ENCODE results near the gene EXOC4.
"Not testable (repeated sequence)": the region's sequence is repeated elsewhere in the genome, so short reads cannot be mapped to it uniquely, and the experiment has no call there.

EXOC4 gene

GRCh38 chr7:133625046-133625445, 372.2 kb downstream of the EXOC4 start:
- no peak for DNase-seq (ENCODE audit: low read depth)

- DNase-seq (ENCODE audit: low read depth): no peak
Observed at GRCh38 chr7:133629701-133630100, 376.8 kb downstream of the EXOC4 start.

DNA sequence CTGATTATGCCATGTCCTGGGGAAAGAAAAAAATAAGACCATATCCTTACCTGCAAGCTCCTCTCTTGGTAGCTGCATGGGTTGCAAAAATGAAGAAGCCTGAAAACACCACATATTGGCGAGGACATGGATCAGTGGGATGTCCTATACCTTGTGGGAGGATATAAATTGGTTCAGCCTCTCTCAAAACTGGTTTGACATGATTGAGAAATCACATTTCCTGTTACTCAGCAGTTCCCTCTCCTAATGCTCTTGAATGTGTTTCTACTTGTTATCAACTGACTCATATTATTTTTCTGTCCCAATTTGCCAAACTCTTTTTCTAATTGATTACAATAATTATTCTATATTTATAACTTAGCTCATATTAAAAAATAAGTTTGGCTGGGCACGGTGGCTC, 380.2 kb downstream of the EXOC4 start:
- no peak for DNase-seq (ENCODE audit: low read depth)

DNA sequence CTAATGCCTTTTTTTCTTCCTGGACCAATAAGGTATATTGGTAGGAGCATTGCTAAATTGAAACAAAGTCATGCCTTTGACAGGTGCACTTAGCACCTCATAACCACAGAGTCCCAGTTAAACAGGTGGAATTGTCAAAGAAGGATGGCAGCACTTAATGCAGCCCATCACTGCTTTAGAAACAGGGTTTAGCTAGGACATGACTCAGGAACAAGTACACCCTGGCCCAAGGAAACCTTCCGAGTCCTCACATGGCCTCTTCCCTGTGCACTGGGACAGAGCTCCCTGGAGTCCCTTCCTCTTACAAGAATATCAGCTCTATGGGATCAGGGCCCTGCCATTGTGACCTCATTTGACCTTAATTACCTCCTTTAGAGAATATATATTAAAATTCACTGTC, 382.7 kb downstream of the EXOC4 start:
- no peak for DNase-seq (ENCODE audit: low read depth)

GRCh38 chr7:133638857-133639256, 386.0 kb downstream of the EXOC4 start:
- DNase-seq (ENCODE audit: low read depth): no peak

- DNase-seq (ENCODE audit: low read depth): no peak
Observed at GRCh38 chr7:133641436-133641835, 388.6 kb downstream of the EXOC4 start.

- no peak for DNase-seq (ENCODE audit: low read depth)
Observed at GRCh38 chr7:133642907-133643306, 390.0 kb downstream of the EXOC4 start.

DNA sequence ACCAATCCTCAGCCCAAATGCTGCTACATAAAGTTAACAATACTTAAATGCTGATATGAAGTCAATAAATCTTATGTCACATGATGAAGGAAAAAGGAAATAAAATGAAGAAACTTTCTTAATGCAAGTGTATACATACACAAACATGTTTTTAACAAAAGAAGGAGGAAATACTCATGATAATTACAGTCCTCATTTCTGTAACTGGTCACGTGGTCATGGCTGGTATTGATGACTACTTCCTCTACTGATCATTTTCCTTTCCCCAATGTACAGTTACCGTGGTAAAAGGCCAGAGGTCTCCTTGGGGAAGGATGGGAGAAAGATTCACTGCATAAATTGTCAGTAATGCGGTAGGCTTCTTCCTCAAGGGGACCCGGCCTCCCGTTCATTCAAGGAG, 390.8 kb downstream of the EXOC4 start:
- DNase-seq (ENCODE audit: low read depth): not testable (repeated sequence)

DNA sequence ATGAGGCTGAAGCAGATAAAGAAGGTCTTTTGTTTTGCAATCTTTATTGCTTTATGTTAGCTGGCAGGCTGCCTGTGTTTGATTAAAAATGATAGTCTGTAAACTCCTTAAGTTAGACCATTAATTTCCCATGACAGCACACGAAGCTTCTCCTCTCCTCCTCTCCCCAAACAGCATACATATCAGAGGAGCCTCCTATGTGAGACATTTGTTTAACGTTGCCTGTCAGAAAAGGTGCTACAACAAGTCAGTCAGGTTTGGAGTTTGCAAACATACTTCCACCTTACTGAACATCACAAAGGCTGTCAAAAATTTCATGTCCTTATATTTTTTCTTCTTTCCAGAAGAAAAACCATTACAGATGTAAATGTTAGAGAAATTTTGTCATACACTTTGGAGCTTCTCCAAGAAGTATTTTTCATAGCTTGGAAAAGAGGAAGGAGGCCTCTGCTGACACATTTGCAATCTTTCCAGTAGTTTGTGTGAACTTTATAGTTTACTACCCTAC, 393.1 kb downstream of the EXOC4 start:
- DNase-seq (ENCODE audit: low read depth): no peak

- no peak for DNase-seq (ENCODE audit: low read depth)
Observed at GRCh38 chr7:133646472-133647315, 393.8 kb downstream of the EXOC4 start.

DNA sequence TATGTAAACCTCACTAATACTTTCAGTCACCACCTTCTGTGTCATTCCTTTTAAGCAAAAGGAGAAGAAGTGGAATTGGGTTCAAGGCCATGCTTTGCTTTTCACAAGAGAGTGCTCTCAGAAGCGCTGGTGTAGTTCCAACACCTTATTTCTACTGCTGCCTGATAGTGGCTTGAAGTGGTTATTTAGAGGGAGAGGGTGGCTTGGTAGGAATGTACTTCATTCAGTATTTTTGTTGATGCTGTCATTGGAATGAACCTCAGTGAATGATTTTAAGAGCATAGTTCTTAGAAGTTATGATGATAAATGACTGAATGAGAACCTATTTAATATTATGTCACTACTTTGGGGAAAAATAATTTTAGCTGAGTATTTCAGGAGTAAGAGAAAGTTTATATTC, 396.7 kb downstream of the EXOC4 start:
- no peak for DNase-seq (ENCODE audit: low read depth)

DNA sequence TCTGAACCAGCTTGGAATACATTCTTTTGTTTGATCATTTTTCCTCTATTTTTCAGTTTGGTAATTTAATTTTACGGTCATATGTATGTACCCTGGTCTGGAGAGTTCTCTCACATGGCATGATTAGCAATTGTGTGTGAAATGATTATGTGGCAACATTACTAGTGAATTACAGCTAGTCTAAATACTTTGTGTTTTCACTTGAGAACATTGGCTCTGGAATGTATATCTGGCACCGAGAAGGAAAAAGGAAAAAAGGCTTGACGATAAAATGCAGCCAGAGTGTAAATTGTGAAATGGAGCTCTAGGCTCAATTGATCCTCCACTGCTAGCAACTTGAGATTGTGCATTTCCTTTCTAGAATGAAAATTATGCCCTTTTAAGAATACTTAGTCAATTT, 397.2 kb downstream of the EXOC4 start:
- no peak for DNase-seq (ENCODE audit: low read depth)

- no peak for DNase-seq (ENCODE audit: low read depth)
Observed at GRCh38 chr7:133650487-133651300, 397.8 kb downstream of the EXOC4 start.

DNA sequence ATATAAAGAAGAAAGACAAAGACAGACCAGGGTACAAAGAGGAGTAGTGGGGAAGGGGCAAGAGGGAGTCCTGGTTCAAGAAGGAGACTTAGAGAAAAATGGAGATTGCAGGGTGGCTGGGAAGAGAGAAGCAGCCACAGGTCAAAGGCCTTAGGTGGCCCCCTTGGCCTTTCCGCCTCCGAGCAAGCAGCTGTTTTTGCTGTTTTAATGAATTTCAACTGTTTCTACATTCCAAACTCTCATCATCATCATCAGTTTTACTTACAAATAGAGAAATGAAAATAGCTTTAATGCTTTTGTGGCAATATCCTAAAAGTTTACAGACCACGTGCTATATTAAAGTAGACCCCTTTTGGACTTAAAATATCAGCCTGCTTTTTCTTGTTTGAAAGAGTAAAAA, 399.7 kb downstream of the EXOC4 start:
- DNase-seq (ENCODE audit: low read depth): no peak

DNA sequence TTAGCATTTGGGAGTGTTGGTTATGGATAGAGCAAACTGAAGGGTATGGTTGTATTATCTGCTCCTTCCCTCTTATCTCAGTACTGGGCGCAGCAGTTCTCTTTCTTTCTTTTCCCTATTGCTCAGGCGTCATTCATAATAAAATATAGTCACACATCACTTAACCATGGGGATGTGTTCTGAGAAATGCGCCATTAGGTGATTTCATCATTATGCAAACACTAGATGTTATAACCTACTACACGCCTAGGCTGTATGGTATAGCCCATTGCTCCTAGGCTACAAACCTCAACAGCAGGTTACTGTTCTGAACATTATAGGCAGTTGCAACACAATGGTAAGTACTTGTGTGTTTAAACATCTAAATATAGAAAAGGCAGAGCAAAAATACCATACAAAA, 401.7 kb downstream of the EXOC4 start:
- no peak for DNase-seq (ENCODE audit: low read depth)

GRCh38 chr7:133662276-133662675, 409.4 kb downstream of the EXOC4 start:
- DNase-seq (ENCODE audit: low read depth): no peak

DNA sequence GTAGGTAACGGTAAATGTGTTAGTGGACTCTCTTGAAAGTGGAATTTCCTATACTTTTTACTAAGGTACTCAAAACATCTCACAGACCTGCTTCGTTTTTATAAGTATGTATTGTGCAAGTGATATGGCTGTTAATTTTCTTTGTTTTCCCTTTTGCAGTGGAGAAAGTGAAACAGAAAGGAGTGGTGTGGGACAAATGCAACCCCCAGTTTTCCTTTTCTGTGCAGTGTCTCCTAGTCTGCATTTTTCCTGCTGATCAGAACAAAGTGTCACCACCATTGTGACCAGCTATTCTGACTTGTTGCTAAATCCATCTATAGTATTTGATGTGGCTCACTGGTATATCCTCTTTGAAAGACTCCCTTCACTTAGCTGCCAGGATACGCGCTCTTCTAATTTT, 410.0 kb downstream of the EXOC4 start:
- no peak for DNase-seq (ENCODE audit: low read depth)

DNA sequence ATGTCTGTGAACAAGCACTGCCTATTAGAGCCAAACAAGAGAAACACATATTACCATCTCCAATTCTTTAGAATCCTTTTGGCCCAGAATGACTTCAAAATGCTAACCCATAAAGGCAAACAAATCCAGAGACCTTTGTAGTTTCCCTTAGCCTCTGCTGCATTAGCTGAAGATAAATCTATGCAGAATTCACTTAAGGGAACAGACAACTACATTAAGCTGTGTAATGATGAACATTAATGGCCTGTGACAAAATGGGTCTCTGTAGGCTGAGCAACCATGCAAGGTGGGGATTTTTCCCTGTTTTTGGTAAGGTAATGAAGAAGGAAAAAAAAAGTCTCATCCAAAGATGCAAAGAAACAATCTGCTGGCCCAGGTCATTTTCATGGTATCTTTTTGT, 411.6 kb downstream of the EXOC4 start:
- DNase-seq (ENCODE audit: low read depth): no peak

DNA sequence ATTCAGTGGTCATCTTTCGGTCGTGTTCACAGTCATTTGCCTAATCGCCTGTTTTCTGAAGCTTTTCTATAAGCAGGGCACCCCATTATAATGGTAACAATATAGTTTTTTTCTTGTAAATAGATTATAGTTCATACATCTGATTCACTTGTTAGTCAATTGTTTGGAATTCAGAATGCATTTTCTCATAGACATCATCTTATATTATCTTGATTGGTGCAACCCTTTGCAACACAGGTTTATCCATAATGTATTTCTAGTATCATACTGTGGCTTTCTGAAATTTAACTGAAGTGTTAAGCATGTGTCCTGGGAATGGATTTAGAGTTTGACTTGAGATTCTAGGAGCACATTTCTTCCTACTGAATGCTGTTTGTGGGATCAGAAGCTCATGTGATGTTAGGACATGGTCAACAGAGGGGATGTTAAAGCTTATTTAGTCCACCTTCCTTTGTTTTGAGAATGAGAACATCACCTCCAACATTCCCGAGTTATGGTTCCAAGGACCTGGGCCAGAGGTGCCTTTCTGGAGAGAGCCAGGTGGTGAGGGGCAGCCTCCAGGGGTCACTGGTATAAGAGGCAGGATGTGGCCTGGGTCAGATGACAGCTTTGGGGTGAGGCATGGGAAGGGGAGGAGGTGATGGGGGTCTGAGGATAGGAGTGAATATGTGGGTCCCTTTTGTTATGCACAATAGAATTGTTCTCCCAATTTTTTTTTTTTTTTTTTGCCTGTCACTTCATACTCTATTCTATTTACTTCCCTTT, 415.6 kb downstream of the EXOC4 start:
- no peak for DNase-seq (ENCODE audit: low read depth)

GRCh38 chr7:133669061-133669455, 416.2 kb downstream of the EXOC4 start:
- no peak for DNase-seq (ENCODE audit: low read depth)

- DNase-seq (ENCODE audit: low read depth): no peak
Observed at GRCh38 chr7:133670250-133670649, 417.4 kb downstream of the EXOC4 start.

DNA sequence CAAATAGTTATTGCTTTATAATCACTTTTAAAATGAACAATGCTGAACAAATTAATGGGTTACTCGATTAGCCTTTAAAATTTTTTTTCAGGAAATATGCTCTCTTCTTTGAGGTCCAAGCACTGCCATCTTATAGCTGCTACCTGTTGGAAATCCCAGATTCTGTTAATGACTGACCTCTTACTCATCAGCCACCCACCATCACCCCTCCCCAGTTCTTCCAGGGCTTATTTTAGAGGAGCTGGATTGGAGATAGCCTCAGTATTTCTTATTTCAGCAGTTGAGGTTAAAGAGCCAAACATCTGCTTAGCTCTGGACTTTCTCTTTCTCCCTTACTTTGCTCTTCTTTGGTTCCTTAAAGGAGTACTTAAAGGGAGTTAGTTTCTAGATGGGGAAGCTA, 420.0 kb downstream of the EXOC4 start:
- no peak for DNase-seq (ENCODE audit: low read depth)
